Colonic mucosa (tissue), 4 donors: Measurements from ENCODE around the gene SPANXA1. TPM values are rescaled to one million over a fixed set of nuclear protein-coding genes. Genes with fewer than 3 reads are reported as not detected.
"Not testable (repeated sequence)": the region's sequence is repeated elsewhere in the genome, so short reads cannot be mapped to it uniquely, and the experiment has no call there.

Source experiments
- DNase-seq: peaks from one replicate; pipeline ENCODE4 v3.0.0-alpha.2; 2020
- H3K27ac ChIP-seq: fragments of 200-600 bp; one replicate; pipeline ENCODE4 v1.8.0; 2021
- H3K27me3 ChIP-seq: fragments of 200-600 bp; one replicate; pipeline ENCODE4 v1.8.0; 2021
- H3K36me3 ChIP-seq: fragments of 200-600 bp; one replicate; pipeline ENCODE4 v1.8.0; 2021
- H3K4me1 ChIP-seq: fragments of 200-600 bp; one replicate; pipeline ENCODE4 v1.8.0; 2021; ENCODE audit warnings: mild to moderate bottlenecking
- H3K4me3 ChIP-seq: fragments of 200-600 bp; one replicate; pipeline ENCODE4 v1.8.0; 2021
- H3K9ac ChIP-seq, 2 donors: one replicate each; pipeline ENCODE4 v1.7.0; 2013; ENCODE audit warnings: control low read depth in 2 of 2, low read depth in 2 of 2, low read length in 2 of 2
- H3K9me3 ChIP-seq: fragments of 200-600 bp; one replicate; pipeline ENCODE4 v1.8.0; 2021
- CTCF ChIP-seq: fragments of 200-600 bp; IDR thresholded peaks from one replicate; pipeline ENCODE4 v1.8.0; 2022; ENCODE audit warnings: antibody characterized with exemption, mild to moderate bottlenecking
- intact Hi-C: fragments of 100-400 bp; cut with DNase I; formaldehyde crosslinking; loops from one replicate; pipeline ENCODE4 v1.14.1; 2022
- total RNA-seq, 2 donors: library from RNA; stranded (reverse); fragmentation: NEBNext Ultra II Directional in 1 of 2; extraction: Animal tissue kit (Norgen Biotek cat#: 25700) in 1 of 2; gene quantifications; one replicate each; pipeline ENCODE4 v1.2.1, GENCODE V29; 2021
- donor health status: healthy.
- donor health status: DM: no; HTN: no; CAD: no.
- donor health status: DM: no; HTN: no; CAD: no.

Gene SPANXA1
- total RNA-seq = not detected

GRCh38 chrX:141584638-141585037 is at the start of gene SPANXA1:
Gene SPANXA1, minus strand, starts transcription at chrX:141584738. Its CDS starts 60 bp downstream, at chrX:141584678.
- H3K4me1 ChIP-seq, H3K9ac ChIP-seq, DNase-seq, intact Hi-C loops, H3K27me3 ChIP-seq, H3K4me3 ChIP-seq, H3K27ac ChIP-seq, H3K9me3 ChIP-seq, H3K36me3 ChIP-seq: not testable (repeated sequence)

- no peak for TF ChIP-seq CTCF
- Histone ChIP-seq H3K27ac (no peak overlapping the region), H3K36me3 (no peaks in the 10 kb centered on the region), H3K27me3 (no peaks in the 10 kb centered on the region), H3K4me3 (no peak overlapping the region), H3K9me3 (no peaks in the 10 kb centered on the region), H3K9ac (no peak overlapping the region), H3K4me1 (no peaks in the 10 kb centered on the region)
- DNase-seq = no peak
- intact Hi-C loops = no loop called here
These were observed 47.6 kb upstream of the SPANXA1 start for GRCh38 chrX:141632124-141632523.

GRCh38 chrX:141619336-141619735 is 34.8 kb upstream of the SPANXA1 start:
- no peak overlapping the region for H3K4me3 ChIP-seq
- no peaks in the 10 kb centered on the region for H3K27me3 ChIP-seq
- H3K9me3 ChIP-seq = no peaks in the 10 kb centered on the region
- no peak overlapping the region for H3K9ac ChIP-seq
- intact Hi-C loops = no loop called here
- DNase-seq = no peak
- TF ChIP-seq CTCF = no peak
- no peak overlapping the region for H3K27ac ChIP-seq
- no peaks in the 10 kb centered on the region for H3K36me3 ChIP-seq
- no peaks in the 10 kb centered on the region for H3K4me1 ChIP-seq

GRCh38 chrX:141609111-141609510 is 24.6 kb upstream of the SPANXA1 start:
- H3K27ac ChIP-seq = no peak overlapping the region
- H3K9ac ChIP-seq = no peak overlapping the region
- H3K36me3 ChIP-seq = no peaks in the 10 kb centered on the region
- no peak for DNase-seq
- no peak overlapping the region for H3K4me3 ChIP-seq
- H3K27me3 ChIP-seq = no peaks in the 10 kb centered on the region
- H3K4me1 ChIP-seq = no peaks in the 10 kb centered on the region
- intact Hi-C loops = no loop called here
- no peaks in the 10 kb centered on the region for H3K9me3 ChIP-seq
- TF ChIP-seq CTCF = no peak

- H3K36me3 ChIP-seq, H3K9me3 ChIP-seq, H3K4me1 ChIP-seq, H3K27ac ChIP-seq, intact Hi-C loops, H3K9ac ChIP-seq, DNase-seq, H3K4me3 ChIP-seq, H3K27me3 ChIP-seq: not testable (repeated sequence)
These were observed 4.9 kb upstream of the SPANXA1 start, which contains the start of gene SPANXA2 for GRCh38 chrX:141589408-141589807. Gene SPANXA2, plus strand, starts transcription at chrX:141589708. Its CDS starts 60 bp downstream, at chrX:141589768.

- H3K9me3 ChIP-seq, H3K36me3 ChIP-seq, H3K27me3 ChIP-seq, H3K9ac ChIP-seq, intact Hi-C loops, H3K27ac ChIP-seq, DNase-seq, H3K4me1 ChIP-seq, H3K4me3 ChIP-seq: not testable (repeated sequence)
These were observed 42.0 kb downstream of the SPANXA1 start for GRCh38 chrX:141542551-141542950.

Other genes starting within 250 kb of the SPANXA1 start
- gene SPANXA2, start 5.0 kb upstream of the SPANXA1 start, total RNA-seq = not detected
- not detected for gene SPANXD, start 114.0 kb upstream of the SPANXA1 start, total RNA-seq